HepG2 (cell line): ENCODE data around the gene CNFN. TPM values are rescaled to one million over a fixed set of nuclear protein-coding genes. Genes with fewer than 3 reads are reported as not detected.

ENCODE experiments used
- HHEX ChIP-seq: IDR thresholded peaks from 2 replicates; pipeline ENCODE4 v1.6.1; 2016; ENCODE audit warnings: control low read depth
- HNRNPH1 ChIP-seq: fragments of 200-400 bp; formaldehyde crosslinking; optimal IDR thresholded peaks from 2 replicates; pipeline ENCODE3; 2017; ENCODE audit warnings: mild to moderate bottlenecking, low read depth, low read length
- NFIB ChIP-seq: sonication (generic); formaldehyde crosslinking; IDR thresholded peaks from 2 replicates; pipeline ENCODE4 v1.9.0; 2021; ENCODE audit warnings: missing genetic modification reagents, mild to moderate bottlenecking, borderline replicate concordance
- NFKB2 ChIP-seq: sonication (generic); formaldehyde crosslinking; IDR thresholded peaks from 2 replicates; pipeline ENCODE4 v1.4.0; 2020; ENCODE audit warnings: missing genetic modification reagents, borderline replicate concordance
- POLR2AphosphoS5 ChIP-seq: IDR thresholded peaks from 2 replicates; pipeline ENCODE4 v1.6.1; 2012; ENCODE audit warnings: low read depth, low read length
- RARG ChIP-seq: sonication (generic); formaldehyde crosslinking; IDR thresholded peaks from 2 replicates; pipeline ENCODE4 v1.4.0; 2020; ENCODE audit warnings: low read depth, mild to moderate bottlenecking, missing genetic modification reagents
- RBFOX2 ChIP-seq: fragments of 200-400 bp; formaldehyde crosslinking; IDR thresholded peaks from 2 replicates; pipeline ENCODE4 v1.6.1; 2017; ENCODE audit warnings: low read depth, mild to moderate bottlenecking, low read length
- SMAD3 ChIP-seq: sonication (generic); formaldehyde crosslinking; IDR thresholded peaks from 2 replicates; pipeline ENCODE4 v1.4.0; 2020; ENCODE audit warnings: missing genetic modification reagents
- ZBTB38 ChIP-seq: sonication (generic); formaldehyde crosslinking; IDR thresholded peaks from 2 replicates; pipeline ENCODE4 v1.5.1; 2020; ENCODE audit warnings: mild to moderate bottlenecking, missing genetic modification reagents
- ZBTB40 ChIP-seq, 2 experiments: fragments of 450-650 bp in 1 of 2; sonication (generic) in 1 of 2; formaldehyde crosslinking in 1 of 2; IDR thresholded peaks; 2 replicates each; pipeline versions ENCODE4 v1.6.1 to v1.8.0; 2016 to 2022; ENCODE audit warnings: antibody characterized with exemption in 1 of 2, mild to moderate bottlenecking in 1 of 2, missing genetic modification reagents in 1 of 2
- ZFX ChIP-seq: sonication (generic); formaldehyde crosslinking; IDR thresholded peaks from 2 replicates; pipeline ENCODE4 v1.4.0; 2020; ENCODE audit warnings: mild to moderate bottlenecking, low read depth, missing genetic modification reagents, moderate library complexity
- ZNF180 ChIP-seq: sonication (generic); formaldehyde crosslinking; IDR thresholded peaks from 2 replicates; pipeline ENCODE4 v1.4.0; 2020; ENCODE audit warnings: low read depth, missing genetic modification reagents, borderline replicate concordance
- ZNF232 ChIP-seq: sonication (generic); formaldehyde crosslinking; IDR thresholded peaks from 2 replicates; pipeline ENCODE4 v1.4.0; 2020; ENCODE audit warnings: missing genetic modification reagents, borderline replicate concordance
- ZNF235 ChIP-seq: sonication (generic); formaldehyde crosslinking; IDR thresholded peaks from 2 replicates; pipeline ENCODE4 v1.8.1; 2023; ENCODE audit warnings: mild to moderate bottlenecking, missing genetic modification reagents, borderline replicate concordance
- ZNF709 ChIP-seq: sonication (generic); formaldehyde crosslinking; IDR thresholded peaks from 2 replicates; pipeline ENCODE4 v1.5.0; 2020; ENCODE audit warnings: mild to moderate bottlenecking, missing genetic modification reagents
- polyA plus RNA-seq, 8 experiments: library from polyadenylated mRNA; depleted of rRNA in 3 of 8; stranded (reverse) in 7 of 8; unstranded in 1 of 8; fragments of >200 nt; fragmentation: Illumina TruSeq in 4 of 8; extraction: Trizol in 4 of 8; gene quantifications; 2 replicates each; pipeline versions ENCODE4 v1.2.1 to v1.2.3, GENCODE V29; 2011 to 2016; ENCODE audit warnings: low read depth in 4 of 8, missing spikeins in 1 of 8, mixed read lengths in 1 of 8; ENCODE audit not compliant: insufficient read depth in 1 of 8
- total RNA-seq, 5 experiments: library from RNA; depleted of rRNA; stranded (reverse); fragments of >200 nt; fragmentation: Illumina TruSeq; extraction: Trizol; gene quantifications; 2 replicates each; pipeline ENCODE4 v1.2.3, GENCODE V29; 2016; ENCODE audit warnings: low read depth in 1 of 5
- TF ChIP-seq, protein P1 (sequence below): IDR thresholded peaks from 2 replicates; pipeline ENCODE4 v1.6.1; 2016; ENCODE audit warnings: missing compliant biosample characterization, missing genetic modification reagents, borderline replicate concordance
- TF ChIP-seq, protein P2 (sequence below): IDR thresholded peaks from 2 replicates; pipeline ENCODE4 v1.6.1; 2018; ENCODE audit warnings: missing genetic modification reagents

CNFN gene
- total and polyA plus RNA-seq, 2 of the 13 experiments (the other 11 are each of a cell fraction or from before 2014, with no cell fraction given) = 0.35 to 1.1 TPM

GRCh38 chr19:42422901-42423461, 32.9 kb upstream of the CNFN start (continued):
- TF ChIP-seq ZNF235 (CRISPR knock-in tag) (no peak), NFKB2 (CRISPR knock-in tag) (no peak), ZFX (CRISPR knock-in tag) (0 out of 2 replicates have a peak, but pooled peaks have one; percentile 20), ZNF709 (CRISPR knock-in tag) (no peak), ZNF232 (CRISPR knock-in tag) (no peak), POLR2AphosphoS5 (no peak), RBFOX2 (no peak), NFIB (CRISPR knock-in tag) (no peak), HNRNPH1 (no peak), ZBTB40 (IDR thresholded peaks at IDR 0.05) (no peak), ZBTB40 (CRISPR knock-in tag; IDR thresholded peaks at IDR 0.05) (no peak), ZNF180 (CRISPR knock-in tag) (no peak), ZBTB38 (CRISPR knock-in tag) (0 out of 2 replicates have a peak, but pooled peaks have one; percentile 55), HHEX (no peak), SMAD3 (CRISPR knock-in tag) (no peak), RARG (CRISPR knock-in tag) (no peak)
- TF ChIP-seq, protein P1, sequence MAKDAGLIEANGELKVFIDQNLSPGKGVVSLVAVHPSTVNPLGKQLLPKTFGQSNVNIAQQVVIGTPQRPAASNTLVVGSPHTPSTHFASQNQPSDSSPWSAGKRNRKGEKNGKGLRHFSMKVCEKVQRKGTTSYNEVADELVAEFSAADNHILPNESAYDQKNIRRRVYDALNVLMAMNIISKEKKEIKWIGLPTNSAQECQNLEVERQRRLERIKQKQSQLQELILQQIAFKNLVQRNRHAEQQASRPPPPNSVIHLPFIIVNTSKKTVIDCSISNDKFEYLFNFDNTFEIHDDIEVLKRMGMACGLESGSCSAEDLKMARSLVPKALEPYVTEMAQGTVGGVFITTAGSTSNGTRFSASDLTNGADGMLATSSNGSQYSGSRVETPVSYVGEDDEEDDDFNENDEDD (CRISPR knock-in tag) = 0 out of 2 replicates have a peak, but pooled peaks have one; percentile 15
- TF ChIP-seq, protein P2, sequence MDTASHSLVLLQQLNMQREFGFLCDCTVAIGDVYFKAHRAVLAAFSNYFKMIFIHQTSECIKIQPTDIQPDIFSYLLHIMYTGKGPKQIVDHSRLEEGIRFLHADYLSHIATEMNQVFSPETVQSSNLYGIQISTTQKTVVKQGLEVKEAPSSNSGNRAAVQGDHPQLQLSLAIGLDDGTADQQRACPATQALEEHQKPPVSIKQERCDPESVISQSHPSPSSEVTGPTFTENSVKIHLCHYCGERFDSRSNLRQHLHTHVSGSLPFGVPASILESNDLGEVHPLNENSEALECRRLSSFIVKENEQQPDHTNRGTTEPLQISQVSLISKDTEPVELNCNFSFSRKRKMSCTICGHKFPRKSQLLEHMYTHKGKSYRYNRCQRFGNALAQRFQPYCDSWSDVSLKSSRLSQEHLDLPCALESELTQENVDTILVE = no peak
